Measurements from ENCODE around the gene ACCSL.

GRCh38 chr11:44010789-44011251 is 37.0 kb upstream of the ACCSL start:
- no peak for TF ChIP-seq EZH2 (IDR thresholded peaks at IDR 0.05; ENCODE audit: low read depth)
- TF ChIP-seq CTCF (conservative IDR thresholded peaks at IDR 0.05), result no peak

Data from PC-9 (cell line).